Small intestine (tissue), 7 donors: ENCODE data around the gene LHPP. TPM values are rescaled to one million over a fixed set of nuclear protein-coding genes. Genes with fewer than 3 reads are reported as not detected.

ENCODE experiments used
- DNase-seq, 2 donors: peaks; one replicate each; pipeline versions ENCODE4 v3.0.0 to v3.0.0-alpha.2; 2013
- FAIRE-seq: peaks from 2 replicates; lab custom pipeline; 2012; peaks lifted over from hg19 to GRCh38; lab: Jason Lieb, UNC
- H3K27ac ChIP-seq, 3 donors: one replicate each; pipeline ENCODE4 v1.5.1; 2013; ENCODE audit warnings: low read length in 2 of 3, mild to moderate bottlenecking in 2 of 3, control low read depth in 1 of 3, inconsistent platforms in 1 of 3, low read depth in 1 of 3, moderate library complexity in 1 of 3
- H3K27me3 ChIP-seq, 3 donors: one replicate each; pipeline ENCODE4 v1.6.1; 2013; ENCODE audit warnings: low read length in 3 of 3, inconsistent platforms in 1 of 3; ENCODE audit not compliant: control insufficient read depth in 3 of 3, insufficient read depth in 3 of 3
- H3K36me3 ChIP-seq, 3 donors: one replicate each; pipeline ENCODE4 v1.6.1; 2013; ENCODE audit warnings: low read length in 3 of 3, inconsistent platforms in 1 of 3, low read depth in 1 of 3, mild to moderate bottlenecking in 1 of 3, moderate library complexity in 1 of 3; ENCODE audit not compliant: control insufficient read depth in 3 of 3, insufficient read depth in 2 of 3
- H3K4me1 ChIP-seq, 3 donors: one replicate each; pipeline ENCODE4 v1.6.1; 2013; ENCODE audit warnings: low read length in 2 of 3, inconsistent platforms in 1 of 3, low read depth in 1 of 3, mild to moderate bottlenecking in 1 of 3, moderate library complexity in 1 of 3; ENCODE audit not compliant: control insufficient read depth in 3 of 3, insufficient read depth in 2 of 3
- H3K4me3 ChIP-seq, 3 donors: one replicate each; pipeline ENCODE4 v1.5.1; 2013; ENCODE audit warnings: low read length in 3 of 3, control low read depth in 1 of 3, inconsistent platforms in 1 of 3, low read depth in 1 of 3, mild to moderate bottlenecking in 1 of 3, moderate library complexity in 1 of 3
- H3K9me3 ChIP-seq, 2 donors: one replicate each; pipeline ENCODE4 v1.6.1; 2013; ENCODE audit warnings: low read depth in 1 of 2, low read length in 1 of 2; ENCODE audit not compliant: control insufficient read depth in 2 of 2, insufficient read depth in 1 of 2
- WGBS, 3 donors: extraction: QIAGEN DNeasy Blood & Tissue Kit; methylation state at CpG; one replicate each; pipeline ENCODE4 v1.1.7; 2013; 5-methylcytosine and 5-hydroxymethylcytosine counted together
- polyA plus RNA-seq, 4 donors: library from polyadenylated mRNA; stranded (reverse) in 3 of 4; unstranded in 1 of 4; fragments of 200-250 nt in 3 of 4; fragments of 120-200 nt in 1 of 4; gene quantifications; one replicate each; pipeline versions ENCODE4 v1.2.1 to v1.2.3, GENCODE V29; 2013
- donor health status: healthy with polysubstance abuse.
- donor health status: control.
- donor health status: control.
- donor health status: Bipolar disorder and iron deficiency.
- donor health status: healthy.

The LHPP gene
- polyA plus RNA-seq, 4 donors: 17.2 to 47.7 (median 35.0) TPM

DNA sequence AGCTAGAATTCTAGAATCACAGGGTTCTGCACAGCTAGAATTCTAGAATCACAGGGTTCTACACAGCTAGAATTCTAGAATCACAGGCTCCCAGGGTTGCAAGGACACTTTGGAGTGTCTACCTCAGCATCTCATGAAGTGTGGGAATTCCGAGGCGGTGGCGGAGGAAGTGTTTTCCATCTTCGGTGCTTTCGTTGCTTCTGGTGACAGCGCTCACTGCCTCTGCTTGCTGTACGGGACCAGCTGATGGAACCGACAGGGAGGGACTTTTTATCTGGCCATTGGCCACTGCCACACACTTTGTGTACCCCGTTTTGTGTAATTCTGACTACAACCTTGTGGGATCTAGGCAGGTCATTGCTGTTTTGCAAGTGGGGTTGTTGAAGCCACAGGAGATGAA, 29.5 kb downstream of the LHPP start:
- DNase-seq (no peak), FAIRE-seq (no peak)
- H3K27me3 ChIP-seq: no peaks in the 10 kb centered on the region
- H3K9me3 ChIP-seq: peaks cover 0 to 4% of the 10 kb centered on the region in 2 donors
- H3K36me3 ChIP-seq: peaks cover 0 to 48% (median 0%) of the 10 kb centered on the region in 3 donors
- no peak overlapping the region for H3K4me3 ChIP-seq
- WGBS, 3 donors: 96 to 98% (median 97%) methylated on average over 9 of the region's 9 CpGs
- H3K27ac ChIP-seq: no peak overlapping the region
- H3K4me1 ChIP-seq: no peaks in the 10 kb centered on the region

DNA sequence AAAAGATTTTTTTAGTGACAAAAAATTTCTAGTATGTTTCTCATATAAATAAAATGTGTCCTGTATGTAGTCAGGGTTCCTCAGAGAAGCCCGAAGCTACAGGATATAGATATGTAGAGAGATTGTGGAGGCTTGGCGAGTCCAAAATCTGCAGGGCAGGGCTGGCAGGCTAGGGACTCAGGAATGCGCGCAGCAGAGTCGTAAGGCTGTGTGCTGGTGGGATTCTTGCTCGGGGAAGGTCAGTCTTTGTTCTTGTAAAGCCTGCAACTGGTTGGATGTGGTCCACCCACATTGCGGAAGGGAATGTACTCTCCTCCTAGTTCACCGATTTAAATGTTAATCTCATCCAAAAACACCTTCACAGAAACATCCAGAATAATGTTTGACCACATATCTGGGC, 30.6 kb downstream of the LHPP start:
- WGBS, 3 donors: 92 to 95% (median 93%) methylated on average over 8 of the region's 8 CpGs
- Histone ChIP-seq H3K4me3 (no peak overlapping the region), H3K9me3 (no peaks in the 10 kb centered on the region), H3K27ac (no peak overlapping the region), H3K36me3 (peaks cover 0 to 51% (median 0%) of the 10 kb centered on the region in 3 donors), H3K4me1 (no peaks in the 10 kb centered on the region), H3K27me3 (no peaks in the 10 kb centered on the region)
- no peak for FAIRE-seq
- no peak for DNase-seq

DNA sequence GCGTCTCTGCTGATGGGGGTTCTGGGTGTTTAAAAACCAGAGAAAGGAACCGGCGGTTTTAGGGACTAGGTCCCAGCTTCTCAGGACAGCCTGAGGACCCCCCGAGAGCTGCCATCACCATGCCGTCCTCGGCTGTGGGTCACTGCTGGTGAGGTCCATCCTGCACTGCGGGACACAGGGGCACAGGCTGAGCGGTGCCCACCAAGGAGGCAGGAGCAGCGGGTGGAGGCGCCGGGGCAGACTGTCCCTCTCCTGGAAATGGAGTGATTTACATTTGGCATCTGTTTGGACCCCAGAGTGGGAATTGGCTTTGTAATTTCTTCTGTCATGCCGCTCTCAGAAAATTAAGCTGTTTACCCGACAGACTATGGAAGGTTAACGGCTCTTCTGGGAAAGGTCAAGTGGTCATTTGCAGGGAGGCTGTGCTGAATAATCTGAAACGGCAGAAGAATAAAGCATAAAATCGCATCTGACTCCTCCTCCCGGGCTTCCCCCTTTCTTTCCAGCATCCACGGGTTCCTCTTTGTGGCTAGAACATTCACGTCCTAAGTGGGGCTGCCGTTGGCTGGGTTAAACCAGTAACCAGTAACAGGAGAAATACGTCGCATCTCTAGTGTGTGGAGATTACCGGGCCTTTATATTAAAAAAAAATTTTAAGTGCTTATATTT, 31.7 kb downstream of the LHPP start:
- Histone ChIP-seq H3K4me3 (no peak overlapping the region), H3K27me3 (no peaks in the 10 kb centered on the region), H3K9me3 (no peaks in the 10 kb centered on the region), H3K4me1 (no peaks in the 10 kb centered on the region), H3K27ac (no peak overlapping the region), H3K36me3 (peaks cover 0 to 50% (median 0%) of the 10 kb centered on the region in 3 donors)
- 64 to 77% (median 75%) methylated on average over 23 of the region's 23 CpGs for WGBS, 3 donors
- DNase-seq: no peak
- no peak for FAIRE-seq

DNA sequence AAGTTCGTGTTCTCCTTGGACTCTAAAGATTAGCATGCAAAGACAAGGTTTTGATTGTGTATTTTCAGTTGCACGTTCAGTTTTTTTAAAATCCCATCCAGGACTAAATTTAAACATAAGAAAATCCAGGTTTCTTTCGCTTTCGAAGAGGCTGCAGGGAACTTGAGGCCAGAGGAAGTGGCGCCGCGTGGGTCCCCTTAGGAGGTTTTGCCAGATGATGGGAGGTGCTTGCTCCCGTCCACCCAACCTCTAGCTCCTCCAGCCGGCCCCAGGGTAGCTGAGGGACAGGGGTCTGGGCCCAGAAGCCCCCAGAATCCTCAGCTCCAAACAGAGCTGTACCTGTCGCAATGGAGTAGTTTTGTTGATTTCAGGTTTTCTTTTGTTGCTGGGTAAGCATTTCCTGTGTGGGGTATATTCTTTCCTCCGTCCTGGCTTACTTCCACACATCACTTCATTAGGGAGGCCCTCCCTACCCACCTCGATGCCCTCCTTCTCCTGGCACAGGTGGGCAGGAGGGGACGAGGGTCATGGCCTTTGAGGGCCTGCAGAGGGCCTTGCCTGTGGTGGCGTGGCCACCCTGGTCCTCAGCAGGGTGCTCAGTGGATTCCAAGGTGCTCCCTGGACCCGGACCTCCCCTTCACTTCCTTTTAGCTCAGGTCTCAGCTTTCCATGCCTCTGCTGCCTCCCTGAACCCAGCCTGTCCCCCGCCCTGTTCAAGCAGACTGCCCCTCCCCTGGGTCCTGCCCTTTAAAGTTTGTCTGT, 32.6 kb downstream of the LHPP start:
- no peaks in the 10 kb centered on the region for H3K9me3 ChIP-seq
- no peaks in the 10 kb centered on the region for H3K27me3 ChIP-seq
- no peaks in the 10 kb centered on the region for H3K4me1 ChIP-seq
- 63 to 85% (median 78%) methylated on average over 16 of the region's 16 CpGs for WGBS, 3 donors
- FAIRE-seq (no peak), DNase-seq (no peak)
- no peak overlapping the region for H3K4me3 ChIP-seq
- H3K27ac ChIP-seq: no peak overlapping the region
- H3K36me3 ChIP-seq: peaks cover 0 to 46% (median 0%) of the 10 kb centered on the region in 3 donors

- WGBS, 3 donors: 82 to 94% (median 85%) methylated on average over 7 of the region's 7 CpGs
Measured at GRCh38 chr10:124495162-124495561, 33.5 kb downstream of the LHPP start.

DNA sequence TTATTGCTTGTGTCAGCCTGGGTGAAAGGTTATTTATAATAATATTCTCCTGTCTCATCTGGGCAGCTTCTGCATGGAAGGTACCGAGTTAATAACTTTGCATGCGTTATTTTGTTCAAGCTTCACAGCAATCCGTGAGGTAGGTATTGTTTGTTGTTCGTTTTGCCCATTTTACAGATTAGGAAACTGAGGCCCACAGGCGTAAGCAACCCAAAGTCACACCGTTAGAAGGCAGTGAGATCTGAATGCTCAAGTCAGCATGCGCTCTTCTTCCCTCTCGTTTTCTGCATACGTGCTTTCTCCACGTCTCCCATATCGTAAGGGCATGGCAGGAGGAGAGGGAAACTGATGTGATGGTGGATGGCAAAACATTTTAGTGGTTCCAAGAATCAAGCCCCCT, 34.1 kb downstream of the LHPP start:
- no peak for DNase-seq
- Histone ChIP-seq H3K4me1 (no peaks in the 10 kb centered on the region), H3K27ac (no peak overlapping the region), H3K36me3 (peaks cover 0 to 43% (median 0%) of the 10 kb centered on the region in 3 donors), H3K4me3 (no peak overlapping the region), H3K27me3 (no peaks in the 10 kb centered on the region), H3K9me3 (no peaks in the 10 kb centered on the region)
- 94 to 97% (median 96%) methylated on average over 11 of the region's 11 CpGs for WGBS, 3 donors
- FAIRE-seq: no peak

More at GRCh38 chr10:124495162-124495561, 33.5 kb downstream of the LHPP start:
- H3K36me3 ChIP-seq: peaks cover 0 to 46% (median 0%) of the 10 kb centered on the region in 3 donors
- no peaks in the 10 kb centered on the region for H3K9me3 ChIP-seq
- no peaks in the 10 kb centered on the region for H3K27me3 ChIP-seq
- DNase-seq: no peak
- H3K27ac ChIP-seq: no peak overlapping the region
- H3K4me1 ChIP-seq: no peaks in the 10 kb centered on the region
- FAIRE-seq: no peak
- H3K4me3 ChIP-seq: no peak overlapping the region

- no peak overlapping the region for H3K4me3 ChIP-seq
- peaks cover 0 to 45% (median 0%) of the 10 kb centered on the region in 3 donors for H3K36me3 ChIP-seq
- H3K27ac ChIP-seq: no peak overlapping the region
- DNase-seq (no peak), FAIRE-seq (no peak)
- no peaks in the 10 kb centered on the region for H3K27me3 ChIP-seq
- no peaks in the 10 kb centered on the region for H3K4me1 ChIP-seq
- peaks cover 0 to 2% of the 10 kb centered on the region in 2 donors for H3K9me3 ChIP-seq
- 90 to 94% (median 91%) methylated on average over 14 of the region's 14 CpGs for WGBS, 3 donors
Measured at GRCh38 chr10:124496150-124496549, 34.5 kb downstream of the LHPP start.

DNA sequence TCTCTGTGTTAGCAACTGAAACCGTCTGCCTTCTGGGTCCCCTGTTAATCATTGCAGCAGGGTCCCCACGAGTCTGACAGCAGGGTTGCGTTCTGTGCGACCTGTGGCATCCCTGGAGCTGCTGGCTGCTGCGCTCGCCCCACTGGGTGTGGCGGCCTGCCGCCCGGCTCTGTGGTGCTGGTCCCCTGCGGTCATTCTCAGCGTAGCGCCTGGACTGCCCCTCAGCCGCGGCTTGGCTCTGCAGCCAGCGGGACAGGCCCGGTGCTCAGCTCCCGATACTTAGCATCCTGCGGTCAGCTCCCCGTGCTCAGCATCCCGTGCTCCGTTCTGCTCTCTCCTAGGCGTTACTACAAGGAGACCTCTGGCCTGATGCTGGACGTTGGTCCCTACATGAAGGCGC, 35.0 kb downstream of the LHPP start:
- no peak overlapping the region for H3K27ac ChIP-seq
- no peaks in the 10 kb centered on the region for H3K27me3 ChIP-seq
- peaks cover 0 to 45% (median 0%) of the 10 kb centered on the region in 3 donors for H3K36me3 ChIP-seq
- DNase-seq (no peak), FAIRE-seq (no peak)
- H3K4me1 ChIP-seq: no peaks in the 10 kb centered on the region
- 92 to 94% (median 93%) methylated on average over 24 of the region's 24 CpGs for WGBS, 3 donors
- peaks cover 0 to 2% of the 10 kb centered on the region in 2 donors for H3K9me3 ChIP-seq
- no peak overlapping the region for H3K4me3 ChIP-seq
